HG02588 (cell line): ENCODE measurements around the gene TNPO1.

Experiments used
- ATAC-seq: cut with Tn5 transposase; IDR thresholded peaks from one replicate; pipeline ENCODE4 v1.9.1; 2021; ENCODE audit warnings: mild to moderate bottlenecking, moderate library complexity; ENCODE audit not compliant: unreplicated experiment

The TNPO1 gene

GRCh38 chr5:72817671-72818266, 1.3 kb downstream of the TNPO1 start:
- ATAC-seq: no peak

- ATAC-seq: no peak
Observed at GRCh38 chr5:72818866-72819534, 2.5 kb downstream of the TNPO1 start.

GRCh38 chr5:72821776-72822175, 5.3 kb downstream of the TNPO1 start:
- no peak for ATAC-seq

GRCh38 chr5:72822944-72823343, 6.5 kb downstream of the TNPO1 start:
- no peak for ATAC-seq

- ATAC-seq: no peak
Observed at GRCh38 chr5:72829707-72830106, 13.2 kb downstream of the TNPO1 start.

- ATAC-seq: no peak
Observed at GRCh38 chr5:72830362-72830761, 13.9 kb downstream of the TNPO1 start.

- ATAC-seq: no peak
Observed at GRCh38 chr5:72831685-72832084, 15.2 kb downstream of the TNPO1 start.

- ATAC-seq: no peak
Observed at GRCh38 chr5:72834924-72835323, 18.5 kb downstream of the TNPO1 start.

GRCh38 chr5:72835633-72836032, 19.2 kb downstream of the TNPO1 start:
- no peak for ATAC-seq

GRCh38 chr5:72836810-72837209, 20.3 kb downstream of the TNPO1 start:
- ATAC-seq: no peak

GRCh38 chr5:72837524-72838096, 21.1 kb downstream of the TNPO1 start:
- no peak for ATAC-seq

GRCh38 chr5:72840041-72840440, 23.6 kb downstream of the TNPO1 start:
- ATAC-seq: no peak

GRCh38 chr5:72841756-72842535, 25.5 kb downstream of the TNPO1 start:
- ATAC-seq: no peak

- no peak for ATAC-seq
Observed at GRCh38 chr5:72842816-72843215, 26.4 kb downstream of the TNPO1 start.

GRCh38 chr5:72844218-72844603, 27.8 kb downstream of the TNPO1 start:
- no peak for ATAC-seq

- no peak for ATAC-seq
Observed at GRCh38 chr5:72845889-72846288, 29.4 kb downstream of the TNPO1 start.

- ATAC-seq: no peak
Observed at GRCh38 chr5:72846483-72846882, 30.0 kb downstream of the TNPO1 start.

GRCh38 chr5:72847439-72847838, 31.0 kb downstream of the TNPO1 start:
- ATAC-seq: no peak

- peak; percentile 85 for ATAC-seq
Observed at GRCh38 chr5:72847989-72848473, 31.6 kb downstream of the TNPO1 start.

GRCh38 chr5:72848474-72849428, 32.3 kb downstream of the TNPO1 start:
- peak; percentile 52 for ATAC-seq
